ENCODE measurements around the gene PCCA.

Gene PCCA

GRCh38 chr13:100106705-100107104 is 17.8 kb downstream of the PCCA start:
- DNase-seq (ENCODE audit: low spot score in 2 of 2) (no peak), ATAC-seq (ENCODE audit: low read depth) (no peak)
- Mint-ChIP-seq H3K36me3 (peaks cover 15% of the 10 kb centered on the region), H3K4me3 (no peak overlapping the region), H3K27me3 (no peaks in the 10 kb centered on the region), H3K4me1 (peaks cover 18% of the 10 kb centered on the region), H3K9me3 (peaks cover 2% of the 10 kb centered on the region), H3K27ac (no peak overlapping the region)

DNA sequence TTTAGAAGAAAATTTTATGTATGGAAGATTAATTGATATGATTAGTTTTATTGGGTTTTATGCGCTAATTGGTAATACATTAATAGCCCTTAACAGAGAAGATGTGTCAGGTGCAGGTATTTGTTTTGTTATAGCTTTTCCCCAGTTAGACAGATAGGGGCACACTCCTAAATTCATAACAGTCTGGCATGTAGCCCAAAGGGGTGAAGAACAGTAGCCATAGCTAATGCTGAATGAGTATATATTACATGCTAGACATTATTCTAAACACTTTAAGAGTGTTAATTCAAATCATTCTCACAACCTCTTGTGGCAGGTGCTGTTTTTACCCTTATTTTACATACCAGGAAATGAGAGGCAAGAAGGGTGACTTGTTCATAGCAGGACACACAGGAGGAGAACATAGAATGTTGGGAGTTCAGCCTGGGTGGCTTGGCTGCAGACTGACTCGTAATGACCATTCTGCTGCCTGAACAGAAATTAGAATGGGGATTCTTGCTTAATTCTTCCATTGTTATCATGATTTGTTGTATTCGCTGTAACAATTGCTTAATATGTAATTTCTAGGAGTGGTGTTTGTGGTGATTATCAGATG is 20.1 kb downstream of the PCCA start:
- H3K27ac Mint-ChIP-seq: peak overlapping the region; percentile 31
- no peaks in the 10 kb centered on the region for H3K27me3 Mint-ChIP-seq
- DNase-seq (ENCODE audit: low spot score in 2 of 2): no peak
- peaks cover 14% of the 10 kb centered on the region for H3K4me1 Mint-ChIP-seq
- H3K4me3 Mint-ChIP-seq: no peak overlapping the region
- peak; percentile 22 for ATAC-seq (ENCODE audit: low read depth)
- peaks cover 9% of the 10 kb centered on the region for H3K36me3 Mint-ChIP-seq
- no peaks in the 10 kb centered on the region for H3K9me3 Mint-ChIP-seq

DNA sequence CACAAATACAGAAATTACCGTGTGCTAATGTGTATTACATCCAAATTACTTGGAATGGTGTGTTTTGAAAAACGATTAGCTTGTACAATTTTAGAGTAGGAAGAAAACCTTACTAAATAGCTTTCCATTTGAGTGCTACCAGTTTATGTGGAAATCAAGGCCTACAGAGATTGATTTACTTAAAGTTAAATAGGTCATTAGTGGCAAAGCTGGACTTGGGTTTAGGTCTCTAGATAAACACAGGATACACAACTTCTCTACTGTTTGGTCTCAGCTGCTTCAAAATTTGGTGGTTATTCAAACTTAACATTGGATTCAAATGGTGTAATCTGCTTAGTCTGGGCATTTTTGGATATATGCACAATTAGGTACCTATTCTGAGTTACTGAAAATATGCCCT is 21.4 kb downstream of the PCCA start:
- Mint-ChIP-seq H3K4me3 (no peak overlapping the region), H3K27me3 (no peaks in the 10 kb centered on the region), H3K4me1 (peaks cover 13% of the 10 kb centered on the region), H3K36me3 (peaks cover 6% of the 10 kb centered on the region), H3K27ac (no peak overlapping the region), H3K9me3 (no peaks in the 10 kb centered on the region)
- no peak for DNase-seq (ENCODE audit: low spot score in 2 of 2)
- no peak for ATAC-seq (ENCODE audit: low read depth)

DNA sequence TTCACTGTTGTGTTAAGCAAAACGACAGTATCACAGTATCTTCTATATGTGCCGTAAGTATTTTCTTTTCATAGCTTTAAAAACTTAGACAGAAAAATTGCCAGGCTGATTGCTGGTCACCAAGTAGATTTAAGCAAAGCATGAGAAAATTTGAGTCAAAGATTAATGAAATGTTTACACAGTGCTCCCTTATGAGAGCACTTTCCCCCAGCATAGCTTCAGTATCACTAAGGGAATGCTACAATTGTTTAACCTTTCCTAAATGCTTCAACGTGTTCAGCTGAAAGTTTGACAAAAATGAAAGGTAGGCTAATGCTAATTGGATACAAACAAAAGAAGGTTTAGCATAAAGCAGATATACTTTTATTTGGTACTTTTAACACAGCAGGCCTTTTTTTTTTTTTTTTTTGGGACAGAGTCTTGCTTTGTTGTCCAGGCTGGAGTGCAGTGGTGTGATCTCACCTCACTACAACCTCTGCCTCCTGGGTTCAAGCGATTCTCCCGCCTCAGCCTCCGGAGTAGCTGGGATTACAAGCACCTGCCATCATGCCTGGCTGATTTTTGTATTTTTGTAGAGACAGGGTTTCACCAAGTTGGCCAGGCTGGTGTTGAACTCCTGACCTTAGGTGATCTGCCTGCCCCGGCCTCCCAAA is 23.4 kb downstream of the PCCA start:
- DNase-seq (ENCODE audit: low spot score in 2 of 2) (no peak), ATAC-seq (ENCODE audit: low read depth) (no peak)
- Mint-ChIP-seq H3K4me3 (no peak overlapping the region), H3K9me3 (no peaks in the 10 kb centered on the region), H3K27me3 (no peaks in the 10 kb centered on the region), H3K4me1 (peaks cover 12% of the 10 kb centered on the region), H3K27ac (no peak overlapping the region), H3K36me3 (peaks cover 6% of the 10 kb centered on the region)

- H3K9me3 Mint-ChIP-seq: no peaks in the 10 kb centered on the region
- no peaks in the 10 kb centered on the region for H3K4me1 Mint-ChIP-seq
- no peaks in the 10 kb centered on the region for H3K27me3 Mint-ChIP-seq
- H3K4me3 Mint-ChIP-seq: no peak overlapping the region
- peaks cover 18% of the 10 kb centered on the region for H3K36me3 Mint-ChIP-seq
- ATAC-seq (ENCODE audit: low read depth) (peak; percentile 54), DNase-seq (ENCODE audit: low spot score in 2 of 2) (no peak)
- no peak overlapping the region for H3K27ac Mint-ChIP-seq
Observed at GRCh38 chr13:100115693-100116254, 26.9 kb downstream of the PCCA start.

DNA sequence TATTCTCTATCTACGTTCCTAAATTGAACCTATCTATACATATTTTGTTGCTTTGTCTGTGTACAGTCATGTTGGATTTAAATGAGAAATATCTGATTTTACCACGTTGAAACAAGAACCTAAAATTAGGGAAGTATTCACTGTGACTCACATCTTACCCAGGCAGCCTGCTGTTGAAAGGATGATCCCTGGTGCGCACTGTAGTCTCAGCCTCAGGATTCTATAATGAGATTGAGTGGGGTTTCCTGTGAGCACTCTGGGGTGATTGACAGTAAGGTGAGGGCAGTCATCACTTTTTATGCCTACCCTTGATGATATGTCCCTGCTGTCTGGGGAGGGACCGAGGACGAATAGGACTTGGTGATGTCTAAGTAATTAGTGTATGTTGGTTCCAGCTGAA is 35.4 kb downstream of the PCCA start:
- Mint-ChIP-seq H3K36me3 (peaks cover 24% of the 10 kb centered on the region), H3K27me3 (no peaks in the 10 kb centered on the region), H3K27ac (no peak overlapping the region), H3K4me3 (no peak overlapping the region), H3K4me1 (peaks cover 9% of the 10 kb centered on the region), H3K9me3 (peaks cover 3% of the 10 kb centered on the region)
- DNase-seq (ENCODE audit: low spot score in 2 of 2) (no peak), ATAC-seq (ENCODE audit: low read depth) (peak; percentile 44)

DNA sequence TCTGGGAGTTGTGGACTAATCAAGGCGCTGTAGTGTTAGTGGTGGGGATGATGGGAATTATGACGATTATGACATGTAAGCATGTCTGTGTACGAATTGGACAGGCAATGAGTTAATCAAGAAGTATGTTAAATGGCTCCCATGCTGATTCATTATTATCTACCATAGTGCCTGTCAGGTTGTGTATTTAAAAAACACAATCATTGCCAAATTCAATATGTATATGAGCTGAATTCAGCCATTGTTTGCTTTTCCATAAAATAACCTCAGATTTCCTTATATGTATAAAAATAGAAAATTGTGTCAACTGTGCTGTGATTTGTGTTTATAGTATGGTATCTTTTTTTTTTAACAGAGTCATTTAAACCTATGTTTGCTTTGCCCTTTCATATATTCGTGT is 37.1 kb downstream of the PCCA start:
- ATAC-seq (ENCODE audit: low read depth): no peak
- Mint-ChIP-seq H3K36me3 (peaks cover 15% of the 10 kb centered on the region), H3K4me1 (peaks cover 16% of the 10 kb centered on the region), H3K9me3 (peaks cover 3% of the 10 kb centered on the region), H3K4me3 (no peak overlapping the region), H3K27me3 (no peaks in the 10 kb centered on the region), H3K27ac (no peak overlapping the region)
- no peak for DNase-seq (ENCODE audit: low spot score in 2 of 2)

- H3K27ac Mint-ChIP-seq: no peak overlapping the region
- H3K4me3 Mint-ChIP-seq: no peak overlapping the region
- H3K4me1 Mint-ChIP-seq: peaks cover 19% of the 10 kb centered on the region
- no peaks in the 10 kb centered on the region for H3K9me3 Mint-ChIP-seq
- H3K27me3 Mint-ChIP-seq: no peaks in the 10 kb centered on the region
- H3K36me3 Mint-ChIP-seq: peaks cover 6% of the 10 kb centered on the region
- no peak for ATAC-seq (ENCODE audit: low read depth)
- no peak for DNase-seq (ENCODE audit: low spot score in 2 of 2)
Observed at GRCh38 chr13:100128373-100128772, 39.5 kb downstream of the PCCA start.

GRCh38 chr13:100128838-100129237 is 39.9 kb downstream of the PCCA start:
- DNase-seq (ENCODE audit: low spot score in 2 of 2): no peak
- H3K4me1 Mint-ChIP-seq: peaks cover 19% of the 10 kb centered on the region
- H3K9me3 Mint-ChIP-seq: no peaks in the 10 kb centered on the region
- no peak overlapping the region for H3K4me3 Mint-ChIP-seq
- H3K27me3 Mint-ChIP-seq: no peaks in the 10 kb centered on the region
- H3K36me3 Mint-ChIP-seq: peaks cover 6% of the 10 kb centered on the region
- no peak overlapping the region for H3K27ac Mint-ChIP-seq
- ATAC-seq (ENCODE audit: low read depth): peak; percentile 32

DNA sequence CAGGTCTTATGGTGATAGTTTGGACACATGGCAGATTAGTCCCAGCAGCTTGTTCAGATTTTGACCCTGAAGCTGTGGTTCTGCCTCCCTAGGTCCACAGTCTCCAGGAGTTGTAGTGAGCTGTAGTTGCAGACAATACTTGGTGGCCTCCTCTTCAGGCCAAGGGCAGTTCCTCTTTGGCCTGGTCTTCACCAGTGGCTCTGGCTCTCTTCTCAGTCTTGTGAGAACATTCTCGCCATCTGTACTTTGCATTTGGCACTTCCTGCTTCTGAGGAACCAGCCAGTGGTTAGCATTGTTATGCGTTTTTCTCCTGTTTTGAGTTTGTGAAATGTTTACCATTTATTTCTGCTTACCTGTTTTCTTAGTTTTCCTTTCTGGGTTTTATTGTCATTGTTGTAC is 40.7 kb downstream of the PCCA start:
- DNase-seq (ENCODE audit: low spot score in 2 of 2): no peak
- no peaks in the 10 kb centered on the region for H3K9me3 Mint-ChIP-seq
- peak overlapping the region; percentile 12 for H3K27ac Mint-ChIP-seq
- H3K4me3 Mint-ChIP-seq: no peak overlapping the region
- ATAC-seq (ENCODE audit: low read depth): peak; percentile 54
- no peaks in the 10 kb centered on the region for H3K27me3 Mint-ChIP-seq
- H3K4me1 Mint-ChIP-seq: peaks cover 15% of the 10 kb centered on the region
- peaks cover 11% of the 10 kb centered on the region for H3K36me3 Mint-ChIP-seq

- Mint-ChIP-seq H3K27me3 (no peaks in the 10 kb centered on the region), H3K9me3 (no peaks in the 10 kb centered on the region), H3K27ac (peak overlapping the region; percentile 12), H3K36me3 (peaks cover 11% of the 10 kb centered on the region), H3K4me1 (peaks cover 15% of the 10 kb centered on the region), H3K4me3 (no peak overlapping the region)
- ATAC-seq (ENCODE audit: low read depth) (no peak), DNase-seq (ENCODE audit: low spot score in 2 of 2) (no peak)
Observed at GRCh38 chr13:100130092-100130491, 41.2 kb downstream of the PCCA start.

DNA sequence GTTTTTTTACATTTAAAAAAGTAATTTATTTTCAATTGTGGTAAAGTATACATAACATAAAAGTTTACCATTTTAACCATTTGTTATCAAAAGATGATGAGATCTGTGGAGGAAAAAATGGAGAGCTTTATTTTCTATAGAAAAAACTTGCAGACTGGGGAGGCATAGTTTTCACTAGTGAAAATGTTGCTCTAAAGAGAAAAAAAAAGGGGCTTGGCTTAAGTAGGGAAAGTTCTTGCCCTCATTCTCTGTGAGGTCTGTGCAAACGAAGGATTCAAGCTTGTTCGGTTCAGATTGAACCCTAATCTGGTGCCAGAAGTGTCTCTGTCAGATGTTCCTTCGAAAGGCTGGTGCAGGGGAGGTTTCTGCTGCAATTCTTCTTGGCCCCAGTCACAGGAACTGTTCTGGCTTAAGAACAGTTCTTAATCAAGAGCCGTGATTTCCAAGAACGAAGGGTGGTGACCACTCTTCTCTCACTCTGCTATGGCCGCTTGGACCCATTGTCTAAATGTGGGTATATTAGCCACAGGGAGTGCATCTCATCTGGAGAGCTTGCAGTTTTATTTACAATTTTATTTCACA is 42.1 kb downstream of the PCCA start:
- H3K27ac Mint-ChIP-seq: no peak overlapping the region
- ATAC-seq (ENCODE audit: low read depth) (no peak), DNase-seq (ENCODE audit: low spot score in 2 of 2) (no peak)
- H3K9me3 Mint-ChIP-seq: no peaks in the 10 kb centered on the region
- H3K36me3 Mint-ChIP-seq: peaks cover 15% of the 10 kb centered on the region
- no peak overlapping the region for H3K4me3 Mint-ChIP-seq
- peaks cover 15% of the 10 kb centered on the region for H3K4me1 Mint-ChIP-seq
- H3K27me3 Mint-ChIP-seq: no peaks in the 10 kb centered on the region

- DNase-seq (ENCODE audit: low spot score in 2 of 2) (no peak), ATAC-seq (ENCODE audit: low read depth) (no peak)
- H3K9me3 Mint-ChIP-seq: no peaks in the 10 kb centered on the region
- peaks cover 15% of the 10 kb centered on the region for H3K4me1 Mint-ChIP-seq
- no peak overlapping the region for H3K27ac Mint-ChIP-seq
- no peak overlapping the region for H3K4me3 Mint-ChIP-seq
- no peaks in the 10 kb centered on the region for H3K27me3 Mint-ChIP-seq
- peaks cover 15% of the 10 kb centered on the region for H3K36me3 Mint-ChIP-seq
Observed at GRCh38 chr13:100131863-100132574, 43.1 kb downstream of the PCCA start.

DNA sequence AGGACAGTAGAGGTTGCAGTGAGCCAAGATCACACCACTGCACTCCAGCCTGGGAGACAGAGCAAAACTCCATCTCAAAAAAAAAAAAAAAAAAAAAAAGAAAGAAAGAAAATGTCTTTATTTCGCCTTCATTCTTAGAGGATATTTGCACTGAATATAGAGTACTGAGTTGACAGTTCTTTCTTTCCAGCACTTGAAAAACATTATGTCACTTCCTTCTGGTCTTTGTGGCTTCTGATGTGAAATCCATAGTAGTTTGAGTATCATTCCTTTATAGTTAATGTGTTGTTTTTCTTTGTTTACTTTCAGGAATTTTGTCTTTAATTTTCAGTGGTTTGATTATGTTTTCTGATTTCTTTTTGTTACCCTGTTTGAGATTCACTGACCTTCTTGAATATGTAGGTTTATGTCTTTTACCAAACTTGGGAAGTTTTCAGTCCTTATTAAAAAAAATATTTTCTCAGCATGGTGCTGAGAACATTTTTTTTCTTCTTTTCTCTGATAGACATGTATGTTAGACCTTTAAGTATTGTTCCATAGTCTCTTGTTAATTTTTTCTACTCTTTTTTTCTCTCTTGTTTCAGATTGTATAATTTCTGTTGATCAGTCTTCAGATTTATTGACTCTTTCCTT is 50.1 kb downstream of the PCCA start:
- no peak for ATAC-seq (ENCODE audit: low read depth)
- Mint-ChIP-seq H3K36me3 (peaks cover 22% of the 10 kb centered on the region), H3K9me3 (peaks cover 3% of the 10 kb centered on the region), H3K27me3 (no peaks in the 10 kb centered on the region), H3K4me1 (no peaks in the 10 kb centered on the region), H3K4me3 (no peak overlapping the region), H3K27ac (no peak overlapping the region)
- DNase-seq (ENCODE audit: low spot score in 2 of 2): no peak
